KMS-11 (cell line): Measurements from ENCODE around the gene THY1.

Source experiments
- H2AFZ ChIP-seq: fragments of 200-600 bp; sonication (generic); 2 replicates; pipeline ENCODE4 v1.6.1; 2016; ENCODE audit warnings: antibody characterized with exemption, mixed run types, low read depth
- H3K27ac ChIP-seq: fragments of 200-600 bp; sonication (generic); 2 replicates; pipeline ENCODE4 v1.6.1; 2016; ENCODE audit warnings: mild to moderate bottlenecking, mixed run types
- H3K27me3 ChIP-seq: fragments of 200-600 bp; sonication (generic); 2 replicates; pipeline ENCODE4 v1.6.1; 2017; ENCODE audit warnings: mild to moderate bottlenecking, low read depth, mixed run types, moderate library complexity; ENCODE audit not compliant: insufficient read depth
- H3K36me3 ChIP-seq: fragments of 200-600 bp; sonication (generic); 2 replicates; pipeline ENCODE4 v1.6.1; 2017; ENCODE audit warnings: mild to moderate bottlenecking, mixed run types; ENCODE audit not compliant: insufficient read depth
- H3K4me1 ChIP-seq: fragments of 200-600 bp; sonication (generic); 2 replicates; pipeline ENCODE4 v1.6.1; 2016; ENCODE audit warnings: mild to moderate bottlenecking, low read depth, mixed run types; ENCODE audit not compliant: poor library complexity, severe bottlenecking
- H3K4me2 ChIP-seq: fragments of 200-600 bp; sonication (generic); 2 replicates; pipeline ENCODE4 v1.7.0; 2016; ENCODE audit warnings: mild to moderate bottlenecking, mixed run types
- H3K4me3 ChIP-seq: fragments of 200-600 bp; sonication (generic); IDR thresholded peaks from 2 replicates; pipeline ENCODE4 v1.6.1; 2017; ENCODE audit warnings: low read depth, low read length, mixed read lengths; ENCODE audit not compliant: insufficient read depth
- H3K79me2 ChIP-seq: fragments of 200-600 bp; sonication (generic); 2 replicates; pipeline ENCODE4 v1.6.1; 2016; ENCODE audit warnings: low read depth, mixed run types; ENCODE audit not compliant: insufficient read depth
- H3K9ac ChIP-seq: fragments of 200-600 bp; sonication (generic); 2 replicates; pipeline ENCODE4 v1.6.1; 2016; ENCODE audit warnings: mild to moderate bottlenecking, mixed run types
- H4K20me1 ChIP-seq: fragments of 200-600 bp; sonication (generic); 2 replicates; pipeline ENCODE4 v1.6.1; 2016; ENCODE audit warnings: mild to moderate bottlenecking, mixed run types; ENCODE audit not compliant: insufficient read depth
- TF ChIP-seq, protein P1 (sequence below): fragments of 200-600 bp; sonication (generic); conservative IDR thresholded peaks from 2 replicates; pipeline ENCODE4 v1.6.1; 2017; ENCODE audit warnings: low read depth, mild to moderate bottlenecking, antibody characterized with exemption, low read length, moderate library complexity, mixed read lengths

The THY1 gene

DNA sequence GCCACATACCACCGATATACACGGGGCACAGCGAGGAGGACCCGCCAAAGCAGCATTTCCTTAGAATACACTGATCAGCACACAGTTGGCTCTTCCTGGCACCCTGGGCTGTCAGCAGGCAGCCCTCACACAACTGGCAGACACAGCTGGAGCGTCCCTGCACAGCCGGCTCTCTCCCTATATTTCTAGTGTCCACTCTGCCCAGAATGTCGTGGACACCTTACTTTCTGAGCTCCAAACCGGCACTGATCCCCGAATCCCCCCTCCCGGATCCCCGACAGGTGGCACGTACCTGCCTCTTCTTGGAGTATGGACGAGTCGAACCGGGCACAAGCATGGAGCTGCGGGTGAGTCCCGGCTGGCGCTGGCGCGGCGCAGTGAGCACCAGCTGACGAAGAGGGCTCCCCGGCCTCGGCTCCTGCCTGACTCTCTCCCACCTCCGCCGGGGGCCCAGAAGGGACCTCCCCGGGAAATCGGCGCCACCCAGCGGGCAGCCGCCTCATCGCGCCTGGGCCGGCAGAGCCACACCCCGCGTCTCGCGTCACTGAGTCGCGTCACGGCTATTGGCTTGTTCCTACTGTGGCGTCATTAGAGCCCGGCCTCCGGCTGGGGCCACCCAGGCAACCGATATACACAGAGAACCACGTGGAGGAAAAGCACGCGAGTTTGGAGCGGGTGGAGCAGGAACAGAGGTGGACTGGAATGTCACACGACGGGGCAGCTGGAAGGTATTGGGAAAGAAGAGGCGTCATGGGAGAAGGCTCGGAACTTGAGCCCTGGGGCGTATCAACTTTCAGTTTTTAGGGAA is 41.6 kb downstream of the THY1 start, which contains the start of gene USP2:
USP2 (minus strand) TSS at position 510 of the 808 bp plus-strand sequence. CDS start 8,210 bp downstream, outside the sequence.
- Histone ChIP-seq H3K9ac (peak within 1 kb of the TSS; percentile 89), H3K27me3 (no peaks in the 10 kb centered on the region), H3K36me3 (no peaks in the 10 kb centered on the region), H2AFZ (peak within 1 kb of the TSS; percentile 81), H3K4me1 (peaks cover 3% of the 10 kb centered on the region), H4K20me1 (no peaks in the 10 kb centered on the region), H3K79me2 (no peaks in the 10 kb centered on the region), H3K4me2 (peak within 1 kb of the TSS; percentile 69), H3K27ac (peak within 1 kb of the TSS; percentile 63), H3K4me3 (no peak within 1 kb of the TSS)
- TF ChIP-seq, protein P1, sequence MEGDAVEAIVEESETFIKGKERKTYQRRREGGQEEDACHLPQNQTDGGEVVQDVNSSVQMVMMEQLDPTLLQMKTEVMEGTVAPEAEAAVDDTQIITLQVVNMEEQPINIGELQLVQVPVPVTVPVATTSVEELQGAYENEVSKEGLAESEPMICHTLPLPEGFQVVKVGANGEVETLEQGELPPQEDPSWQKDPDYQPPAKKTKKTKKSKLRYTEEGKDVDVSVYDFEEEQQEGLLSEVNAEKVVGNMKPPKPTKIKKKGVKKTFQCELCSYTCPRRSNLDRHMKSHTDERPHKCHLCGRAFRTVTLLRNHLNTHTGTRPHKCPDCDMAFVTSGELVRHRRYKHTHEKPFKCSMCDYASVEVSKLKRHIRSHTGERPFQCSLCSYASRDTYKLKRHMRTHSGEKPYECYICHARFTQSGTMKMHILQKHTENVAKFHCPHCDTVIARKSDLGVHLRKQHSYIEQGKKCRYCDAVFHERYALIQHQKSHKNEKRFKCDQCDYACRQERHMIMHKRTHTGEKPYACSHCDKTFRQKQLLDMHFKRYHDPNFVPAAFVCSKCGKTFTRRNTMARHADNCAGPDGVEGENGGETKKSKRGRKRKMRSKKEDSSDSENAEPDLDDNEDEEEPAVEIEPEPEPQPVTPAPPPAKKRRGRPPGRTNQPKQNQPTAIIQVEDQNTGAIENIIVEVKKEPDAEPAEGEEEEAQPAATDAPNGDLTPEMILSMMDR: peak; percentile 64

DNA sequence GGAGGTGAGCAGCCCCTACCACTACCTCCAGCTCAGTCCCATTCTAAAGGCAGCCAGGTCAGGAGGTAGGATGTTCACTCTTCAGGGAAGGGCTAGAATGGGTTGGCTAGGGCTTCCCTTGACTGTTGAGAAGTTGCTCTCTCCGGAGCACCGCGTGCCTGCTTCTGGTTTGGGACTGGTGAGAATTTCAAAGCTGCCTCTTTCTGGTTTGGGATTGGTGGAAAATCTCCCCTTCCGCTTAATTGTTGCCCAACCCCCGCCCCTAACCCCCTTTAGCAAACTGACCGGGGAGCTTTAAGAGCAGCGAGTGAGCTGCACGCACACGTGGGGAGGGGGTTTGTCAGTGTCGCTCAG is 42.2 kb downstream of the THY1 start:
- H3K4me2 ChIP-seq: peak overlapping the region; percentile 62; the same call in 1 of the 2 replicates
- H2AFZ ChIP-seq: peak overlapping the region; percentile 81
- H3K79me2 ChIP-seq: no peaks in the 10 kb centered on the region
- TF ChIP-seq, protein P1: no peak
- H3K36me3 ChIP-seq: no peaks in the 10 kb centered on the region
- H3K27me3 ChIP-seq: no peaks in the 10 kb centered on the region
- no peak overlapping the region for H3K4me3 ChIP-seq
- no peaks in the 10 kb centered on the region for H4K20me1 ChIP-seq
- H3K27ac ChIP-seq: no peak overlapping the region
- H3K9ac ChIP-seq: no peak overlapping the region
- peaks cover 3% of the 10 kb centered on the region for H3K4me1 ChIP-seq

- peaks cover 3% of the 10 kb centered on the region for H3K4me1 ChIP-seq
- no peaks in the 10 kb centered on the region for H3K79me2 ChIP-seq
- H3K4me3 ChIP-seq: no peak overlapping the region
- no peak overlapping the region for H3K27ac ChIP-seq
- H3K9ac ChIP-seq: no peak overlapping the region
- H3K27me3 ChIP-seq: no peaks in the 10 kb centered on the region
- H2AFZ ChIP-seq: no peak overlapping the region
- no peaks in the 10 kb centered on the region for H4K20me1 ChIP-seq
- TF ChIP-seq, protein P1: no peak
- no peak overlapping the region; the same call in 1 of the 2 replicates for H3K4me2 ChIP-seq
- no peaks in the 10 kb centered on the region for H3K36me3 ChIP-seq
These were observed 42.7 kb downstream of the THY1 start for GRCh38 chr11:119380160-119380826.

GRCh38 chr11:119378851-119379465 is 44.0 kb downstream of the THY1 start:
- H3K4me3 ChIP-seq: no peak overlapping the region
- H3K4me2 ChIP-seq: no peak overlapping the region
- no peak overlapping the region for H2AFZ ChIP-seq
- H3K9ac ChIP-seq: no peak overlapping the region
- no peaks in the 10 kb centered on the region for H3K27me3 ChIP-seq
- TF ChIP-seq, protein P1: no peak
- no peaks in the 10 kb centered on the region for H3K36me3 ChIP-seq
- H3K27ac ChIP-seq: no peak overlapping the region
- no peaks in the 10 kb centered on the region for H4K20me1 ChIP-seq
- no peaks in the 10 kb centered on the region for H3K79me2 ChIP-seq
- H3K4me1 ChIP-seq: peaks cover 3% of the 10 kb centered on the region
